ENCODE results near the gene OGDH. TPM values are rescaled to one million over a fixed set of nuclear protein-coding genes. Genes with fewer than 3 reads are reported as not detected.
A peak's percentile ranks its signal among the peaks of the same experiment; 100 is the strongest.
"Not testable (repeated sequence)": the region's sequence is repeated elsewhere in the genome, so short reads cannot be mapped to it uniquely, and the experiment has no call there.

Gene OGDH
- total RNA-seq, 2 donors from 2014 or later = 123 to 132 TPM

- DNase-seq (ENCODE audit: low spot score) = no peak
- intact Hi-C loops (cut with DNase I) = loop anchor here in 1 of 2 donors (5.0 kb wide), 1 partner anchor 268 kb away; no protein-coding TSS in a partner anchor
These were observed 32.0 kb upstream of the OGDH start for GRCh38 chr7:44574287-44574872.

DNA sequence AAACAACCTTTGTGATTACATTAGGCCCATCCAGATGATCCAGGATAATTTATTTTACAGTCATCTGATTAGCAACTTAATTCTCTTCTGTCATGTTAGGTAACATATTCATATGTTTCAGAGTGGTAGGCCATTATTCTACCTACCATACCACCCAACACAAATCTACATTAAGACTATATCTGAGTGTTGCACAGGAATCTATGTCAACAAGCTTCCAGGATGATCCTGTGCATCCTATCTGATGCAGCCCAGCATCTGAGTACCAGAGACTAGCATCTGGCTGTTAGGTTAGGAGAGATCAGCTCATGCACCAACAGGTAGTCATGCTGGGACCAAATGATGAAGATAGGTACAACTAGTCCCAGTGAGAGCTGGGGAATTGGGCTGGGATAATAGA, 31.4 kb upstream of the OGDH start:
- DNase-seq (ENCODE audit: low spot score) = no peak
- intact Hi-C loops (cut with DNase I) = no loop called here

GRCh38 chr7:44576228-44576627, 30.2 kb upstream of the OGDH start:
- intact Hi-C loops (cut with DNase I) = no loop called here

GRCh38 chr7:44580945-44581878, 25.2 kb upstream of the OGDH start:
- intact Hi-C loops (cut with DNase I) = no loop called here
- no peak for DNase-seq (ENCODE audit: low spot score)

More at GRCh38 chr7:44576228-44576627, 30.2 kb upstream of the OGDH start:
- no peak for DNase-seq (ENCODE audit: low spot score)

GRCh38 chr7:44581879-44582603, 24.4 kb upstream of the OGDH start, which contains the start of gene TMED4:
Gene TMED4 (minus strand): TSS chr7:44582231. CDS start chr7:44582206, 25 bp downstream.
- intact Hi-C loops (cut with DNase I) = no loop called here
- peak; percentile 100 for DNase-seq (ENCODE audit: low spot score)

GRCh38 chr7:44583146-44583865, 23.1 kb upstream of the OGDH start:
- DNase-seq (ENCODE audit: low spot score) = no peak
- intact Hi-C loops (cut with DNase I) = no loop called here

- peak; percentile 32 for DNase-seq (ENCODE audit: low spot score)
- intact Hi-C loops (cut with DNase I) = loop anchor here in 1 of 2 donors (5.0 kb wide), 1 partner anchor 259 kb away; the partner anchor contains the start of gene H2AZ2
These were observed 18.4 kb upstream of the OGDH start for GRCh38 chr7:44587843-44588711.

GRCh38 chr7:44590910-44591309, 15.5 kb upstream of the OGDH start:
- DNase-seq (ENCODE audit: low spot score) = no peak
- intact Hi-C loops (cut with DNase I) = loop anchor here in 1 of 2 donors (5.0 kb wide), 1 partner anchor 331 kb away; no protein-coding TSS in a partner anchor

- intact Hi-C loops (cut with DNase I) = no loop called here
These were observed 10.3 kb upstream of the OGDH start for GRCh38 chr7:44595934-44596635.

GRCh38 chr7:44597181-44597580, 9.2 kb upstream of the OGDH start:
- DNase-seq (ENCODE audit: low spot score); intact Hi-C loops (cut with DNase I): not testable (repeated sequence)

More at GRCh38 chr7:44595934-44596635, 10.3 kb upstream of the OGDH start:
- DNase-seq (ENCODE audit: low spot score) = no peak

- intact Hi-C loops (cut with DNase I) = no loop called here
These were observed 7.2 kb upstream of the OGDH start for GRCh38 chr7:44599222-44599621.

DNA sequence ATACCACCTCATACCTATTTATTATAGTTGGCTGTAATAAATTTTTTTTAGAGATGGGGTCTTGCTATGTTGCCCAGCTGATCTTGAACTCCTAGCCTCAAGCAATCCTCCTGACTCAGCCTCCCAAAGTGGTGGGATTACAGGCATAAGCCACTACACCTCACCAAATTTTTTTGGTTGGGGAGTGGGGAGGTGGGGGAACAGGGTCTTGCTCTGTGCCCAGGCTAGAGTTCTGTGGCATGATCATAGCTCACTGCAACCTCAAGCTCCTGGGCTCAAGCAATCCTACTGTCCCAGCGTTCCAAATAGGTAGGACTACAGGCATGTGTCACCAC, 3.9 kb upstream of the OGDH start:
- intact Hi-C loops (cut with DNase I) = loop anchor here in 1 of 2 donors (10.0 kb wide), 1 partner anchor 152 kb away; no protein-coding TSS in a partner anchor
- no peak for DNase-seq (ENCODE audit: low spot score)

More at GRCh38 chr7:44599222-44599621, 7.2 kb upstream of the OGDH start:
- no peak for DNase-seq (ENCODE audit: low spot score)

GRCh38 chr7:44603193-44603592, 3.2 kb upstream of the OGDH start:
- intact Hi-C loops (cut with DNase I) = loop anchor here in 1 of 2 donors (10.0 kb wide), 1 partner anchor 152 kb away; no protein-coding TSS in a partner anchor
- no peak for DNase-seq (ENCODE audit: low spot score)

GRCh38 chr7:44604941-44605340, 1.5 kb upstream of the OGDH start:
- intact Hi-C loops (cut with DNase I) = loop anchor here in 1 of 2 donors (10.0 kb wide), 1 partner anchor 150 kb away; no protein-coding TSS in a partner anchor
- DNase-seq (ENCODE audit: low spot score) = no peak

DNA sequence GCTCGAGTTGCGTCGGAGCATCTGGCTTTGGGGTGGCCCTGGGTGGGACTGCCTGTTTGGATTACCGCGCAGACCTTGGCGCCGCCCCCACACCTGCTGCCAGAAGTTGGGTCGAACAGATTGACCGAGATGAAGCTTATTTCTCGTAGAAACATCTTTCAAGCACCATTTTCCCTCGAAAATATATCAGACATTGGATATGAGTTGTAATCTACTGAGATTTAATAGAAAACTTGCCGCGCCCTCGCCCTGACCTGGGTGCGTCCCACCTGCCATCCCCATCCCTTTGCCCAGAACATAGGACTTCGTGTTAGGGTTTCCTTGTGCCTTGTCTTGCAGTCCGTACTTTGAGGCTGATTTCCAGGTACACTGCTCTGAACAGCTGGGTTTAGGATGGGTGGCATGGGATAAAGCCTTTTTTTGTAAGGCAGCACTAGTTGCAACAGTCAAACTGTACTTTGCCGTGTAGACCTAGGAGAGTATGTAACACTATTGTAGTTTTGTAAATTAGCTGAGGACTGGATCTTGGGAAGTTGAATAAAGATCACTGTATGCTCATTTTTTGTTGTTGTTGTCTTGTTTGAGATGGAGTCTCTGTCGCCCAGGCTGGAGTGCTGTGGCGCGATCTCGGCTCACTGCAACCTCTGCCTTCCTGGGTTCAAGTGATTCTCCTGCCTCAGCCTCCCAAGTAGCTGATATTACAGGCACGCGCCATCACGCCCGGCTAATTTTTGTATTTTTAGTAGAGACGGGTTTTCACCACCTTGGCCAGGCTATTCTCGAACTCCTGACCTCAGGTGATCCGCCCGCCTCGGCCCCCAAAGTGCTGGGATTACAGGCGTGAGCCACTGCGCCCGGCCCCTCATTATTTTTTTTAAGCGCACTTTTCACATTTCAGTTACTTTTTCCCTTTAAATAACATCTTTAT, 978 bp downstream of the OGDH start:
- intact Hi-C loops (cut with DNase I) = loop anchor here in 1 of 2 donors (10.0 kb wide), 1 partner anchor 147 kb away; no protein-coding TSS in a partner anchor
- DNase-seq (ENCODE audit: low spot score) = no peak

Measured in posterior vena cava (tissue), 2 donors.